CD4-positive, alpha-beta T cell treated with Interleukin-1 beta for 1 hour (primary cell): ENCODE results near the gene TCF7L1.

Experiments used
- DNase-seq, 2 donors: peaks; one replicate each; pipeline ENCODE4 v3.0.0-alpha.2; 2020 to 2022

The TCF7L1 gene

GRCh38 chr2:85257359-85257969 is 124.3 kb downstream of the TCF7L1 start:
- no peak for DNase-seq

- DNase-seq, result no peak
Observed at GRCh38 chr2:85257970-85258605, 124.9 kb downstream of the TCF7L1 start.

GRCh38 chr2:85259101-85259590 is 126.0 kb downstream of the TCF7L1 start:
- DNase-seq, result no peak

GRCh38 chr2:85259879-85260278 is 126.7 kb downstream of the TCF7L1 start:
- DNase-seq, result no peak

GRCh38 chr2:85263591-85263990 is 130.4 kb downstream of the TCF7L1 start:
- no peak for DNase-seq

GRCh38 chr2:85264471-85264870 is 131.3 kb downstream of the TCF7L1 start:
- DNase-seq, result no peak

- no peak for DNase-seq
Observed at GRCh38 chr2:85265304-85265703, 132.1 kb downstream of the TCF7L1 start.

- DNase-seq, result peak; percentile 57 to 67
Observed at GRCh38 chr2:85266146-85267041, 133.2 kb downstream of the TCF7L1 start.

GRCh38 chr2:85269959-85270358 is 136.8 kb downstream of the TCF7L1 start:
- DNase-seq, result no peak

- DNase-seq, result no peak
Observed at GRCh38 chr2:85272357-85272756, 139.2 kb downstream of the TCF7L1 start.

GRCh38 chr2:85273738-85274731 is 140.8 kb downstream of the TCF7L1 start:
- no peak for DNase-seq

- DNase-seq, result no peak
Observed at GRCh38 chr2:85275984-85276540, 142.9 kb downstream of the TCF7L1 start.

- no peak for DNase-seq
Observed at GRCh38 chr2:85276571-85277118, 143.5 kb downstream of the TCF7L1 start.

- DNase-seq, result no peak
Observed at GRCh38 chr2:85277416-85278158, 144.4 kb downstream of the TCF7L1 start.

GRCh38 chr2:85278361-85278760 is 145.2 kb downstream of the TCF7L1 start:
- no peak for DNase-seq

GRCh38 chr2:85281553-85281952 is 148.4 kb downstream of the TCF7L1 start:
- no peak for DNase-seq

- DNase-seq, result no peak
Observed at GRCh38 chr2:85282914-85283313, 149.7 kb downstream of the TCF7L1 start.

GRCh38 chr2:85283641-85284040 is 150.4 kb downstream of the TCF7L1 start:
- no peak for DNase-seq

GRCh38 chr2:85286918-85287317 is 153.7 kb downstream of the TCF7L1 start:
- no peak for DNase-seq

- DNase-seq, result no peak
Observed at GRCh38 chr2:85287721-85288120, 154.5 kb downstream of the TCF7L1 start.

GRCh38 chr2:85288244-85288725 is 155.1 kb downstream of the TCF7L1 start:
- DNase-seq, result no peak
